ENCODE measurements around the gene CADPS. TPM values are rescaled to one million over a fixed set of nuclear protein-coding genes. Genes with fewer than 3 reads are reported as not detected.

The CADPS gene
- total RNA-seq, 1 donor, result under 0.01 TPM

DNA sequence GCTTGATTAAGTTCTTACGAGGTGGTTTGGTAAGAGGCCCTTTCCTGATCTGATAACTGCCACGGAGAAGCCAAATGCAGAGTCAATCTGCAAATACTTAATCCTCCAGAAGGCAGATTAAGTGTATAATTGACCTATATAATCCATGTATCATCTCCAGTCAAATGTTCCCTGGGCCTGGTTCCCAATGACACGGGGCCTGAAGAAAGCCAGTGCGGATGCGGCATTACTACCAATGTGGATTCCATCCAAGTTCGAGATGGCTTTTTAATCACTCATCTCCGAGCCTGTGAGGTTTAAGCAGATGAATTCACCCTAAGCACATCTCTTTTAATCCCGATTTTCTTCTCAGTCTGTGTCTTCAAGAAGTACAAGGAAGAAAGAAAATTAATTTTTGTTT, 441.8 kb downstream of the CADPS start:
- no peaks in the 10 kb centered on the region for H3K9me3 ChIP-seq (ENCODE audit: low read depth, low read length)
- no peaks in the 10 kb centered on the region for H3K27me3 ChIP-seq (ENCODE audit: insufficient read depth, low read length)
- H3K4me1 ChIP-seq (ENCODE audit: insufficient read depth, low read length), result no peaks in the 10 kb centered on the region
- no peak overlapping the region for H3K4me3 ChIP-seq (ENCODE audit: low read length)

DNA sequence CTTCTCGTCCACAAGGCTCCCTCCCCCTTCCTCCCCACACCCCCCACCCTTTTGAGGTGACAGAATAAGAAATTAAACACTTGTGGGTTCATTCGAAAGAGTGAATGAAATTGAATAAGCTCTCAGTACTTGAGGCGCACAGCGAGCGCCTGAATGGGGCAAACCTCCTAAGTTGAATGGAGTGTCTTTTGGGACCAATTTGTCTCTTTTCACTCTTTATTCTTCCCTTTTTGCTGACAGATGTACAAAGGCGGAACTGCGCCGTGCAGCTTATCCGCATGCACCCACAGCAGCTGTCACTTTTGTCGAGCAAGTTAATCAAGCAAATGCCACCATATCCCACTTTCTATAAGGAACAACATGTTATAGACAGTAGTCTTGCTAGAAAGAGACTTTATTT, 454.0 kb downstream of the CADPS start:
- no peaks in the 10 kb centered on the region for H3K27me3 ChIP-seq (ENCODE audit: insufficient read depth, low read length)
- no peaks in the 10 kb centered on the region for H3K9me3 ChIP-seq (ENCODE audit: low read depth, low read length)
- no peak overlapping the region for H3K4me3 ChIP-seq (ENCODE audit: low read length)
- H3K4me1 ChIP-seq (ENCODE audit: insufficient read depth, low read length), result no peaks in the 10 kb centered on the region

DNA sequence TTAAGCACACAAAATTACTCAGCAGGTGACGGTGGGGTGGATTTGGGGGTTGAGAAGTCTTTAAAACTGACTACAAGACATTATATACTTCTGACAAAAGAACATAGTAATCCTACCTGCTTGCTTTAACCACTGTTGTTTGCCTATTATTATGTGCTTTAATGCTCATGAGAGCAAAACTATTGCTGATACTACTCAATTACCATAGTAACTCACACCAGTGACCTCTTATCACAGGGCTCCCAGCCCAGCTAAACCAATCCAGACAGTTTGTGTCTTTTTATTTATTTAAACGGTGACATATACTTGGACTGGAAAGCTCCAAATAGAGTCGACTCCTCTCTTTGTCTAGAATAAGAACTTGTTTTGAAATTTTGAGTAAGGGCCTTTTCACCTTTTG, 459.1 kb downstream of the CADPS start:
- Histone ChIP-seq H3K27me3 (ENCODE audit: insufficient read depth, low read length) (no peaks in the 10 kb centered on the region), H3K9me3 (ENCODE audit: low read depth, low read length) (no peaks in the 10 kb centered on the region), H3K4me1 (ENCODE audit: insufficient read depth, low read length) (no peaks in the 10 kb centered on the region), H3K4me3 (ENCODE audit: low read length) (no peak overlapping the region)

DNA sequence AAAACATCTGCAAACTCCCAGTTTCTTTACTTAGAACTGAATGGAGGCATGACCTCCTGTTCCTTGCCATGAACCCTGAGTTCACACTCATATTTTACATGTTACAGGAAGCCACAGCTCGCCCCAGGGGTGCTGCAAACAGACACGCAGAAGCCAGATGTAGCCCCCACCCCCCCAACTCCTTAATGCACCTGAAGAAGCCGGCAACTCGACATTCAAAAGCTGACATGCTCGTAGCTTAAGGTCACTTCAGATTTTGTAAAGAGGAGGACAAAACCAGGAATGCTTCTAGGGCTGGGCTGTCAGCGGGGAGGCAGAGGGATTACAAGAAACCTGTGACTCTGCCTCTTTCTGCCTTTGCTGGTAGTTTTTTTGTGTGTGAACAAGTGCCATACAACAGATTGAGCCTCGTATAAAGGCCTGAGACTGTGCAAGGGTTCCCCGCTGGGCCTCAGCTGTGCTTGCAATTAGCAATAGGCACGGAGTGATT, 459.9 kb downstream of the CADPS start:
- Histone ChIP-seq H3K27me3 (ENCODE audit: insufficient read depth, low read length) (no peaks in the 10 kb centered on the region), H3K9me3 (ENCODE audit: low read depth, low read length) (no peaks in the 10 kb centered on the region), H3K4me1 (ENCODE audit: insufficient read depth, low read length) (no peaks in the 10 kb centered on the region), H3K4me3 (ENCODE audit: low read length) (no peak overlapping the region)

DNA sequence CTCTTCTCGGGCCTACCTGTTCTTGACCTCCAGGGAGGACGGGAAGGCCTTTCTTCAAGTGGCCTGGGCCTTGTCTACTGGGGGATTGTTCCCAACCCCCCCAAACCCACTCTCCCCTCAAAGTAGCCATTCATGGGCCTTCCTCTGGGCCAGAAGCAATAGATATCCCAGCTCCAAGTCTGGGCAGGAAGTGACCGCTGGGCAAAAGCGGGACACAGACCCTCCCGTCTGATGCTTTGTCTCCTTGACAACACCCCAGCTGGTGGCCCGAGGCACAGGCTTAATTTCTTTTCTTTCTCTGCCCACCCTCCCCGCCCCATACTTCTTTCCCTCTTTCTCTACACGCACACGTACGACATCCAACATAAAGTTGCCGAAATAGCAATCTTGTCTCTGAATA, 460.4 kb downstream of the CADPS start:
- H3K9me3 ChIP-seq (ENCODE audit: low read depth, low read length), result no peaks in the 10 kb centered on the region
- H3K27me3 ChIP-seq (ENCODE audit: insufficient read depth, low read length), result no peaks in the 10 kb centered on the region
- H3K4me1 ChIP-seq (ENCODE audit: insufficient read depth, low read length), result no peaks in the 10 kb centered on the region
- H3K4me3 ChIP-seq (ENCODE audit: low read length), result no peak overlapping the region

DNA sequence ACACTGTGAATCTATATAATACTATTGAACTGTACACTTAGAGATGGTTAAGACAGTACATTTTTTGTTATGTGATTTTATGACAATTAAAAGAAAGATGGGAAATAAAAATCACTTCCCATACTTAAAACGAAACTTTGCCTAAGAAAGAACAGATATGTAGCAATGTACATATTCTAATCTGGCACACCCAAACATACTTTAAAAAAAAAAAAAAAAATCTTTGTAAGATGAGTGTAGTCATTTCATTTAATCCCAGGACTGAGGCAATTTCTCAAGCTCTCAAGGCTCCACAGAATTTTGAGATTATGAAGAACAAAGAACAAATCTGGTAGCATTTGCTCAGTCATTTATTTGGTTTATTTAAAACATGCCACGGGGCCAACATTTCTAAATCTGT, 461.5 kb downstream of the CADPS start:
- H3K4me3 ChIP-seq (ENCODE audit: low read length), result no peak overlapping the region
- H3K4me1 ChIP-seq (ENCODE audit: insufficient read depth, low read length), result no peaks in the 10 kb centered on the region
- H3K27me3 ChIP-seq (ENCODE audit: insufficient read depth, low read length), result no peaks in the 10 kb centered on the region
- H3K9me3 ChIP-seq (ENCODE audit: low read depth, low read length), result no peaks in the 10 kb centered on the region

DNA sequence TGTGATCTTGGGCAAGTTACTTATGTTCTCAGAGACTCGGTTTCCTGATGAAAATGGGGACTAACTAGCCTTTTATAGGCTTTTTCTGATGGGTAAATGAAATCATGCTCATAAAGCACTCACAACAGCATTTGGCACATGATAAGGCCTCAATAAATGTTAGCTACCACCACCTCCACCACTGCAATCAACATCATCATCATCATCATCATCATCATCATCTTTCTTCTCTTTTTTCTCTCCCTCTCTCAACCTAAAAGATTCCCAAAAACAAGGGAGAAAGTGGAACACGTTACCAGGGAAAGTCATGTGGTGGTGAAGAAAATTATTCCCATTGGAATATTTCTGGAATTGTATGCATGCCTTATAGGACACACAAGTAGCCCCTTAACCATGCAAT, 468.3 kb downstream of the CADPS start:
- H3K27me3 ChIP-seq (ENCODE audit: insufficient read depth, low read length), result no peaks in the 10 kb centered on the region
- H3K4me3 ChIP-seq (ENCODE audit: low read length), result no peak overlapping the region
- H3K4me1 ChIP-seq (ENCODE audit: insufficient read depth, low read length), result no peaks in the 10 kb centered on the region
- no peaks in the 10 kb centered on the region for H3K9me3 ChIP-seq (ENCODE audit: low read depth, low read length)

DNA sequence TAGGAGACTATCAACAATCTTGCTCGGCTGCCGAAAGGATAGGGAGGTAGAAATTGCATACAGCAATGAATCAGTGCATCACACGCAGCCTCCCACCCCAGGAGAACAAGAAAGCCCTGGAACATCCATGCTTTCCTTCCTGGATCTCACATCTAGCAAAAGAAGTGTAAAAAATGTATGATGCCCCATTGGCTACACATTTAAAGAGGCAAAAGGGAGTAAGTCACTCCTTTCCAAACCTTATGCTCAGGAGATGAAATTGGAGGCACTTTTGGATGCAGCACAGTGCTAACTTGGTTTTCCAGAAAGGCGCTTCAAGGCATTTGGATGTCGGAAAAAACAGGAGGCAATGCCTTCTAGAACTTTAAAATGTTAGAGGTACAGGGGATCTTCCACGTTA, 469.6 kb downstream of the CADPS start:
- Histone ChIP-seq H3K4me1 (ENCODE audit: insufficient read depth, low read length) (no peaks in the 10 kb centered on the region), H3K9me3 (ENCODE audit: low read depth, low read length) (no peaks in the 10 kb centered on the region), H3K4me3 (ENCODE audit: low read length) (no peak overlapping the region), H3K27me3 (ENCODE audit: insufficient read depth, low read length) (no peaks in the 10 kb centered on the region)

DNA sequence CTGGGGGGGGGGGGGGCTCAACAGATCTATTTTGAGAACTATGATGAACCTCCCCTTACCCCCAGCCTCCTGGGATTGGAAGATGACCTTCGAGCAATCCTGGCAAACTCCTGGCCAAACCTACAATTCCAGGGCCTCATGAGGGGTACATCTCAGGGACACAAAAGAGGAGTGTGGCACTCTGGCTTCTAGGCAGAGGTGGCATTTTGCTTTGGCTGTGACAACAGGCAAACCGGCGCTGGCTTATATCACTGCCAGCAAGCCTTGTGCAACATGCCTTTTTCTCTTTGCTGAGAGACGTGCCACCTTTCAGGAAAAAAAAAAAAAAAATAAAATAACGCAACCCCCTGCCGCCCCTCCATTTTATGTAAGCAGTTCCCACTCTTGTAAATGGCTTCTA, 470.1 kb downstream of the CADPS start:
- no peaks in the 10 kb centered on the region for H3K4me1 ChIP-seq (ENCODE audit: insufficient read depth, low read length)
- H3K9me3 ChIP-seq (ENCODE audit: low read depth, low read length), result no peaks in the 10 kb centered on the region
- no peaks in the 10 kb centered on the region for H3K27me3 ChIP-seq (ENCODE audit: insufficient read depth, low read length)
- no peak overlapping the region for H3K4me3 ChIP-seq (ENCODE audit: low read length)

DNA sequence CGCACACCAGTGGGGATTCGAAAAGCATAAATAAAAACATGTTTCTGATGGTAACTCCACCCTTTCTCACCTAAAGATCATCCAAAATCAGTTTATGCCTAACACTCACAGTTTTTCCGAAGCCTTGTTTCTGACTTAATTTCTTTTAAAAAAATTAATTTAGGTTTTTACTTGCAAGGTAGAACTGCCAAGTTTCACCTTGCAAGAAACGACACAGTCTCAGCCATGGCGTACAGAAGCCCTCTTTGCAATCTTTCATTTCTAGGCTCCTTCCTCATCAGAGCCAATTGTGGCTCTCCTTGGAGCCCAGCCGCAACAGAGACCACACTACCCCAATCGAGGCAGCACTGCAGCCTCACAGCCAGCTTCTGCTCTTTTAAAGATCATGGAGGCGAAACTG, 470.9 kb downstream of the CADPS start:
- no peaks in the 10 kb centered on the region for H3K27me3 ChIP-seq (ENCODE audit: insufficient read depth, low read length)
- no peak overlapping the region for H3K4me3 ChIP-seq (ENCODE audit: low read length)
- H3K4me1 ChIP-seq (ENCODE audit: insufficient read depth, low read length), result no peaks in the 10 kb centered on the region
- H3K9me3 ChIP-seq (ENCODE audit: low read depth, low read length), result no peaks in the 10 kb centered on the region

DNA sequence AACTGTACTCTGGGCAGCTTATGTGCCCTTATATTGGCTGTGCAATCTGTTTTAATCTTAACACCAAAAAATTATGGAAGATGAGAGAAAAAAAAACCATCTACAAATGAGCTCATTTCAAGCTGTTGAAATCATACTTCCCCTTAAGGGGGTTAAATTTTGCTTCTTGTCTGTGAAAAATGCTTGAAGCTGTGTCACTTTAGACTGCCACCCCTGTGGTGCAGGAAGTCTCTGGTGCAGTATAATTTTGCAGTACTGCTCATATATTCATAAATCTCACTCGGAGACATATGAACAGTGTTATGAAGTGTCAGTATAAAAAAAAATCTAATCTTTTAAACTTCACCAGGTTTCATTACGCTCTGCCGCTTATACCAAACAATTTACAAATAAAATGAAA, 471.5 kb downstream of the CADPS start:
- Histone ChIP-seq H3K4me1 (ENCODE audit: insufficient read depth, low read length) (no peaks in the 10 kb centered on the region), H3K4me3 (ENCODE audit: low read length) (no peak overlapping the region), H3K9me3 (ENCODE audit: low read depth, low read length) (no peaks in the 10 kb centered on the region), H3K27me3 (ENCODE audit: insufficient read depth, low read length) (no peaks in the 10 kb centered on the region)

DNA sequence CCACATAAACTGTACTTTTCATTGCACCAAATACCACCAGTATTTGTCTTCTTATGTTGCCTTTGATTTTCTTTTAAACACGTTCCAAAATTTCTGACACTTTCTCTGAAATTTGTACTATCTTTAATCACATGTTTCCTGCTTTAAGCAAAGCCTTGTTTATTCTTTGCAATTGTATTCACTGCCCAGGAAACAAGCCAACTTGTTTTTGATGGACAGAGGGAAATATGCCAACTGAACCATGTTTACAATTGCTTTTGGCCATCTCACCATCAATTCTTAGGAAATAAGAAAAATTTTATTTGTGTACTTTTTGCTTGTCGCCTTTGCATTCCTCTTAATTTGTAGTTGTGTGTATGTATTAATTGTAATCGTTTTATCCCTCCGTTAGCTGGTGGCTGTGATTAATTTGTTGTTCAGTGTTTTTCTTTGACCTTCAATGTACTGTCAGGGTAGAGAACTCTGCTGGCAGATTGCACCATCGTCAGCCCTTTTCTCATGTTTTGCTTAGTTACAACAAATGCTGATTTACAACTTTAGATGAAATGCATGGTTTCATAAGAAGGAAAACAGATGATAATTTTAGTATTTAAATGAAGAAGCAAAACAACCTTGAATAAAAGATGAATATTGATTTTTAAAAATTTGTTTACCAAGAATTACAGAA, 482.5 kb downstream of the CADPS start:
- no peaks in the 10 kb centered on the region for H3K4me1 ChIP-seq (ENCODE audit: insufficient read depth, low read length)
- no peaks in the 10 kb centered on the region for H3K27me3 ChIP-seq (ENCODE audit: insufficient read depth, low read length)
- H3K9me3 ChIP-seq (ENCODE audit: low read depth, low read length), result no peaks in the 10 kb centered on the region
- no peak overlapping the region for H3K4me3 ChIP-seq (ENCODE audit: low read length)

DNA sequence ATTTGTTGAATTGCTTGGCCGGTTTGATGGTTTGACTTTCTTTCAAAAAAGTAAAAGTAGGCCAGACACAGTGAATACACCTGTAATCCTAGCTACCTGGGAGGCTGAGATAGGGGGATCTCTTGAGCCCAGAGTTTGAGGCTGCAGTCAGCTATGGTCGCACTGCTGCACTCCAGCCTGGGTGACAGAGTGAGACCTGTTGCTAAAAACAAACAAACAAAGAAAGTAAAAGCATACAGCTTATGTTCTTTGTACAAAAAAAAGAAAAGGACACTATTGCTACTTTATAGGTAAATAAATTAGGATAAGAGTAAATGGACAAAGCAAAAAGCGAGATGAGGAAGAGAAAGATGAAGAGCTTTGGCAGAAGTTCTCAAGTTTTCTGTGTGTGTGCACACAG, 488.0 kb downstream of the CADPS start:
- Histone ChIP-seq H3K27me3 (ENCODE audit: insufficient read depth, low read length) (peaks cover under 1% of the 10 kb centered on the region), H3K4me3 (ENCODE audit: low read length) (no peak overlapping the region), H3K9me3 (ENCODE audit: low read depth, low read length) (no peaks in the 10 kb centered on the region), H3K4me1 (ENCODE audit: insufficient read depth, low read length) (no peaks in the 10 kb centered on the region)

DNA sequence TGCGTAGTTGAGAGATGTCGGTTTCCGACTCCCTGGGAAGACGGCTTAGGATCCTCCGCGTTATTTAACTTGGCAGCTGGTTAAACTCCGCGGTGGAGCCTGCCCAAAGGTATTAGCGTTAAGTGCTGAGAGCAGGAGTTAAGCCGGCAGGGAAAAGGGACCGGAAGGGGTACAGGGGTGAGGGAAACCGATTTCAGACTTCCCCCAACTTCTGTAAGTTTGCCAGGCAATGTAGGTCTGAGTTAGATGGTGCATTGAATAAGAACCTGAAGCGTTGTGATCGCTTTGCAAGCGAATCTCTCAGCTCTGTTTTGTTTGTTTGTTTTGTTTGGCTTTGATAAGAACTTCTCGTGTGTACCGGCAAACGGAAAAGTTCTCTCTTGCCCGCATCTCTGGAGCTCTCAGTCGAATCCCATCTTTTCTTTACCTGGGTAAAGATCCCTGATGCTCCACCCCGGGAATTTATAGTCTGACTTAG, 495.9 kb downstream of the CADPS start:
- Histone ChIP-seq H3K9me3 (ENCODE audit: low read depth, low read length) (no peaks in the 10 kb centered on the region), H3K4me3 (ENCODE audit: low read length) (no peak overlapping the region), H3K4me1 (ENCODE audit: insufficient read depth, low read length) (no peaks in the 10 kb centered on the region), H3K27me3 (ENCODE audit: insufficient read depth, low read length) (peaks cover 75% of the 10 kb centered on the region)

DNA sequence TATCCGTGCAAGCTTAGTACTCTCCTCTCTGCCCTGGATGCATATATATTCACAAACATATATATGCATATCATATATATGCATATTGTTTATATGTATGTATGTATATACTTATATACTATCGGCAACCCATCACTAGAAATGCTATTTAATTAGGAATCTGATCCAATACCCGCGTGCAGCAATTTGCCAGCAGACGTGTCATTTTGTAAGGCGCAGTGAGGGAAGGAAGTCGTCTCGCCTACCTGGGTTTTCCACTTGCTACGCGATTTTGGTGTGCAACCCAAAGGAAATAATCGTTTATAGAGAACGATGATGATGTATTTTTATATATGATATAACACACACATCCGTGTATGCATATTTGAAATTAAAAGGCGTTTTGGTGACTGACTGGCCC, 496.3 kb downstream of the CADPS start:
- peaks cover 80% of the 10 kb centered on the region for H3K27me3 ChIP-seq (ENCODE audit: insufficient read depth, low read length)
- no peaks in the 10 kb centered on the region for H3K9me3 ChIP-seq (ENCODE audit: low read depth, low read length)
- no peaks in the 10 kb centered on the region for H3K4me1 ChIP-seq (ENCODE audit: insufficient read depth, low read length)
- no peak overlapping the region for H3K4me3 ChIP-seq (ENCODE audit: low read length)

DNA sequence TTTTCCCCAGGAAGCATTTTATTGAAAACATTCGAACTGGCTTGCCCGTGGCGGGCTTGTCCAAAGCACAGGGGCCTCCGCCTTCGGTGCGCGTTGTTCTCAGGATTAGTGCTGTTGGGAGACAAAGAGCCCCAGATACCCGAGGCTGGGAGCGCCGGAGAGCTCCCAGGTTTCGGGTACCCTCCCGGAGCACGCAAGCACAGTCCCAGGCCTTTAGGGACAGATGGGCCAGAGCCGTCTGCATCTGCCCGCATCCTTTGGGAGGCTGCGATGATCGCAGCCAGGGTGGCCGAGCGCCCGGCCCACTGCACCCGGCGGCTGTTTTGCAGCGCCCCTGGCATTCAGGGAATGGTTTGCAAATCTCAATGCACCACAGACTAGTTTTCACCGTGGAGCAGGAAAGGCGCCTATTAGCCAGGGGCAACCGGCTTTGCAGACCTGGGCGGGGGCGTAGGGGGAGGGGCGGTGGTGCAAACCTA, 496.9 kb downstream of the CADPS start:
- Histone ChIP-seq H3K27me3 (ENCODE audit: insufficient read depth, low read length) (peaks cover 83% of the 10 kb centered on the region), H3K4me1 (ENCODE audit: insufficient read depth, low read length) (no peaks in the 10 kb centered on the region), H3K4me3 (ENCODE audit: low read length) (no peak overlapping the region), H3K9me3 (ENCODE audit: low read depth, low read length) (no peaks in the 10 kb centered on the region)

Data from mononuclear cell (primary cell).